Measurements from ENCODE around the gene PCYOX1L. TPM values are rescaled to one million over a fixed set of nuclear protein-coding genes. Genes with fewer than 3 reads are reported as not detected.

PCYOX1L gene
- total RNA-seq, 1 experiment from 2014 or later, result 15.3 TPM

GRCh38 chr5:149379177-149379761 lies 21.4 kb downstream of the PCYOX1L start, which contains the start of gene IL17B:
IL17B (minus strand) TSS chr5:149379292; CDS start chr5:149379225, 67 bp downstream.
- Histone ChIP-seq H4K8ac (replicated peaks; ENCODE audit: insufficient read length, low read depth, low read length) (no peak within 1 kb of the TSS), H4K91ac (ENCODE audit: insufficient read length, low read depth, low read length) (no peak within 1 kb of the TSS), H4K5ac (ENCODE audit: insufficient read length, low read depth, low read length) (no peak within 1 kb of the TSS), H3K9ac (ENCODE audit: extremely low read depth, insufficient read length, low read length) (no peak within 1 kb of the TSS), H3K27ac (ENCODE audit: insufficient read length, low read depth, low read length) (no peak within 1 kb of the TSS), H3K18ac (ENCODE audit: insufficient read length, low read depth, low read length) (no peak within 1 kb of the TSS), H3K79me1 (ENCODE audit: insufficient read depth, low read depth, low read length, poor library complexity, severe bottlenecking) (no peaks in the 10 kb centered on the region), H2BK15ac (ENCODE audit: low read depth, low read length) (no peak within 1 kb of the TSS), H2BK120ac (ENCODE audit: low read depth, low read length, poor library complexity, severe bottlenecking) (no peak within 1 kb of the TSS), H3K4me1 (ENCODE audit: insufficient read depth, low read length) (no peaks in the 10 kb centered on the region), H3T11ph (ENCODE audit: low read length) (no peak within 1 kb of the TSS), H2AK5ac (ENCODE audit: insufficient read length, low read length) (no peak within 1 kb of the TSS), H2AFZ (ENCODE audit: low read length) (no peak within 1 kb of the TSS), H3K23me2 (ENCODE audit: insufficient read length, low read depth, low read length, poor library complexity, severe bottlenecking) (no peaks in the 10 kb centered on the region), H3K4me2 (ENCODE audit: insufficient read depth, insufficient read length, low read length) (no peak within 1 kb of the TSS), H2BK20ac (ENCODE audit: low read depth, low read length, poor library complexity, severe bottlenecking) (no peak within 1 kb of the TSS), H3K27me3 (ENCODE audit: insufficient read depth, low read length) (no peaks in the 10 kb centered on the region; the same call in 1 of the 2 replicates), H2BK5ac (ENCODE audit: insufficient read length, low read length) (no peak within 1 kb of the TSS), H3K4ac (ENCODE audit: low read depth, low read length) (no peak within 1 kb of the TSS), H2BK12ac (ENCODE audit: insufficient read length, low read depth, low read length) (no peak within 1 kb of the TSS), H4K20me1 (ENCODE audit: control insufficient read depth, insufficient read depth, insufficient read length) (no peaks in the 10 kb centered on the region), H3K14ac (ENCODE audit: insufficient read depth, low read length) (no peak within 1 kb of the TSS), H3K79me2 (ENCODE audit: insufficient read depth, low read length) (no peaks in the 10 kb centered on the region), H3K9me3 (ENCODE audit: control insufficient read depth, low read depth, low read length) (no peaks in the 10 kb centered on the region), H3K23ac (ENCODE audit: insufficient read length, low read depth, low read length) (no peak within 1 kb of the TSS), H3K56ac (ENCODE audit: insufficient read length, low read depth, low read length) (no peak within 1 kb of the TSS)
- no peak for TF ChIP-seq CTCF (conservative IDR thresholded peaks at IDR 0.05)
- Mint-ChIP-seq H3K36me3 (ENCODE audit: insufficient read depth in 1 of 3, low read depth in 3 of 3) (no peaks in the 10 kb centered on the region), H3K27me3 (ENCODE audit: low read depth) (no peaks in the 10 kb centered on the region), H3K4me1 (peaks cover 19 to 25% of the 10 kb centered on the region in 2 experiments), H3K9me3 (no peaks in the 10 kb centered on the region; a peak in 1 of 5 replicates), H3K4me3 (no peak within 1 kb of the TSS; a peak in 1 of 5 replicates), H3K27ac (peak within 1 kb of the TSS in 2 of 3 experiments; percentile 6 to 57; a peak in 3 of 7 replicates)
- WGBS (ENCODE audit: extremely low coverage, insufficient read length, low lambda C conversion rate), result no CpG with 5 or more reads among the region's 22 CpGs
- DNase-seq, result no peak

All from H9 (cell line).